Stimulated activated CD4-positive, alpha-beta T cell treated with anti-CD3 and anti-CD28 coated beads, Interleukin-4, amount 100 ng/mL, for 4 hours (primary cell): Measurements from ENCODE around the gene RBM23.
A peak's percentile ranks its signal among the peaks of the same experiment; 100 is the strongest.
"Not testable (repeated sequence)": the region's sequence is repeated elsewhere in the genome, so short reads cannot be mapped to it uniquely, and the experiment has no call there.

ENCODE experiments used
- DNase-seq, 2 experiments: peaks; one replicate each; pipeline ENCODE4 v3.0.0-alpha.2; 2020

Gene RBM23

GRCh38 chr14:22915886-22916521 is 2.9 kb downstream of the RBM23 start:
- no peak for DNase-seq

- not testable (repeated sequence) for DNase-seq
Measured at GRCh38 chr14:22914836-22915235, 4.1 kb downstream of the RBM23 start.

- no peak for DNase-seq
Measured at GRCh38 chr14:22910916-22911315, 8.0 kb downstream of the RBM23 start.

GRCh38 chr14:22908601-22909000 is 10.3 kb downstream of the RBM23 start:
- no peak for DNase-seq

GRCh38 chr14:22907429-22907828 is 11.5 kb downstream of the RBM23 start:
- no peak for DNase-seq

GRCh38 chr14:22906073-22906472 is 12.9 kb downstream of the RBM23 start:
- DNase-seq: no peak

- no peak for DNase-seq
Measured at GRCh38 chr14:22905627-22906026, 13.3 kb downstream of the RBM23 start.

GRCh38 chr14:22903742-22904087 is 15.2 kb downstream of the RBM23 start:
- no peak for DNase-seq

- DNase-seq: no peak
Measured at GRCh38 chr14:22901799-22902198, 17.1 kb downstream of the RBM23 start.

- peak in 1 of 2 experiments; percentile 27 for DNase-seq
Measured at GRCh38 chr14:22900081-22900799, 18.7 kb downstream of the RBM23 start.

GRCh38 chr14:22898302-22899090 is 20.5 kb downstream of the RBM23 start:
- peak in 1 of 2 experiments; percentile 22 for DNase-seq

GRCh38 chr14:22897357-22897756 is 21.6 kb downstream of the RBM23 start:
- DNase-seq: no peak

- no peak for DNase-seq
Measured at GRCh38 chr14:22896760-22897159, 22.2 kb downstream of the RBM23 start.

- no peak for DNase-seq
Measured at GRCh38 chr14:22896356-22896755, 22.6 kb downstream of the RBM23 start.

- DNase-seq: no peak
Measured at GRCh38 chr14:22895402-22895801, 23.5 kb downstream of the RBM23 start.

- DNase-seq: no peak
Measured at GRCh38 chr14:22893706-22894105, 25.2 kb downstream of the RBM23 start.

GRCh38 chr14:22892488-22892887 is 26.5 kb downstream of the RBM23 start:
- no peak for DNase-seq

GRCh38 chr14:22890416-22890815 is 28.5 kb downstream of the RBM23 start:
- DNase-seq: no peak

GRCh38 chr14:22888662-22889061 is 30.3 kb downstream of the RBM23 start:
- no peak for DNase-seq

GRCh38 chr14:22887990-22888378 is 31.0 kb downstream of the RBM23 start:
- DNase-seq: peak; percentile 69 to 80

GRCh38 chr14:22887260-22887989 is 31.5 kb downstream of the RBM23 start:
- DNase-seq: no peak

GRCh38 chr14:22886500-22887259 is 32.3 kb downstream of the RBM23 start:
- peak; percentile 68 to 70 for DNase-seq
